ENCODE results near the gene KLHL3. TPM values are rescaled to one million over a fixed set of nuclear protein-coding genes. Genes with fewer than 3 reads are reported as not detected.
"Not testable (repeated sequence)": the region's sequence is repeated elsewhere in the genome, so short reads cannot be mapped to it uniquely, and the experiment has no call there.

The KLHL3 gene
- total RNA-seq, 1 donor from 2014 or later, result 2.3 TPM

GRCh38 chr5:137647401-137647800 lies 88.5 kb downstream of the KLHL3 start:
- intact Hi-C loops (cut with micrococcal nuclease), result no loop called here
- H3K9me3 Mint-ChIP-seq, result no peaks in the 10 kb centered on the region
- no peak overlapping the region for H3K4me3 Mint-ChIP-seq (ENCODE audit: low read depth)
- no peaks in the 10 kb centered on the region for H3K27me3 Mint-ChIP-seq (ENCODE audit: low read depth)
- no peaks in the 10 kb centered on the region for H3K36me3 Mint-ChIP-seq (ENCODE audit: low read depth)
- H3K27ac Mint-ChIP-seq, result no peak overlapping the region
- H3K4me1 Mint-ChIP-seq (ENCODE audit: low read depth), result no peaks in the 10 kb centered on the region
- DNase-seq (ENCODE audit: low spot score), result no peak

DNA sequence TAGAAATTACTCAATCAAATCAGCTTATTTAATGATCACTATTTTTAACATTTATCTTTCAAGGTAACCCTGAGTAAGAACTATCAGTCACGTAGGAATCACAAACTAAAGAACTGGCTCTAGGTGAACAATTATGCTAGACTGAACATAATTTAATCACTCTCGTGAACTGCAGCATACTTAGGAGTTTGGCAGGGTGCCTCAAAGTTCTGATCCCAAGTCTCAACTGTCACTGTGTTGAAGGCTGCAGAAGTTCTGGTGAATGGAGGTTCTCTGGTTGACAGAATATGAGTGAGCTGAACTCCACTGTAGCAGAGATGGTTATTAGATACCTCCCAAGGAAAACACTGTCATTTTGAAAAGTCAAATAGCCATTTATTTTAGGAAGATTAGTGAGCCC lies 89.1 kb downstream of the KLHL3 start:
- H3K4me1 Mint-ChIP-seq (ENCODE audit: low read depth), result no peaks in the 10 kb centered on the region
- intact Hi-C loops (cut with micrococcal nuclease), result no loop called here
- no peak overlapping the region for H3K4me3 Mint-ChIP-seq (ENCODE audit: low read depth)
- no peak overlapping the region for H3K27ac Mint-ChIP-seq
- H3K9me3 Mint-ChIP-seq, result no peaks in the 10 kb centered on the region
- no peaks in the 10 kb centered on the region for H3K36me3 Mint-ChIP-seq (ENCODE audit: low read depth)
- DNase-seq (ENCODE audit: low spot score), result no peak
- no peaks in the 10 kb centered on the region for H3K27me3 Mint-ChIP-seq (ENCODE audit: low read depth)

GRCh38 chr5:137643081-137643480 lies 92.8 kb downstream of the KLHL3 start:
- H3K4me1 Mint-ChIP-seq (ENCODE audit: low read depth); H3K27ac Mint-ChIP-seq; H3K4me3 Mint-ChIP-seq (ENCODE audit: low read depth); intact Hi-C loops (cut with micrococcal nuclease); DNase-seq (ENCODE audit: low spot score); H3K9me3 Mint-ChIP-seq; H3K36me3 Mint-ChIP-seq (ENCODE audit: low read depth); H3K27me3 Mint-ChIP-seq (ENCODE audit: low read depth): not testable (repeated sequence)

- Mint-ChIP-seq H3K27ac (no peak overlapping the region), H3K9me3 (no peaks in the 10 kb centered on the region), H3K27me3 (ENCODE audit: low read depth) (no peaks in the 10 kb centered on the region), H3K4me1 (ENCODE audit: low read depth) (no peaks in the 10 kb centered on the region), H3K4me3 (ENCODE audit: low read depth) (no peak overlapping the region), H3K36me3 (ENCODE audit: low read depth) (no peaks in the 10 kb centered on the region)
- intact Hi-C loops (cut with micrococcal nuclease), result no loop called here
- DNase-seq (ENCODE audit: low spot score), result no peak
Observed at GRCh38 chr5:137642091-137642490, 93.8 kb downstream of the KLHL3 start.

DNA sequence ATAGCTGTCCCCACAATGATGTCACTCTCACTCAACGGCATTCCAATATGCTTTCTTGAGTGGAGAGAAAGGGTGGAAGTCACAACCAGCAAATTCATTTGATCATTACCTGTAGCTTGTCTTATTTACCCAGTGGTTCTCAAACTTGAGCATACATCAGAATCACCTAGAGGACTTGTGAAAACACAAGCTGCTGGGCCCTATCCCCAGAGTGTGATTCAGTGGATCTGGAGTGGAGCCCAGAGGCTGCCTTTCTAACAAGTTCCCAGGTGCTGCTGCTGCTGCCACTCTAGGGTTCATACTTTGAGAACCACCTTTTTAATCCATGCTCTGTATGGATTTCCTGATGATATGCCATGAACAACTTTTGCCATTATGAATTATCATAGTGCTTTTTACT lies 94.7 kb downstream of the KLHL3 start:
- no peak for DNase-seq (ENCODE audit: low spot score)
- Mint-ChIP-seq H3K36me3 (ENCODE audit: low read depth) (no peaks in the 10 kb centered on the region), H3K27me3 (ENCODE audit: low read depth) (no peaks in the 10 kb centered on the region), H3K27ac (no peak overlapping the region), H3K4me3 (ENCODE audit: low read depth) (no peak overlapping the region), H3K9me3 (no peaks in the 10 kb centered on the region), H3K4me1 (ENCODE audit: low read depth) (no peaks in the 10 kb centered on the region)
- intact Hi-C loops (cut with micrococcal nuclease), result no loop called here

GRCh38 chr5:137639645-137640044 lies 96.2 kb downstream of the KLHL3 start:
- Mint-ChIP-seq H3K27me3 (ENCODE audit: low read depth) (no peaks in the 10 kb centered on the region), H3K36me3 (ENCODE audit: low read depth) (no peaks in the 10 kb centered on the region), H3K9me3 (no peaks in the 10 kb centered on the region), H3K27ac (no peak overlapping the region), H3K4me1 (ENCODE audit: low read depth) (no peaks in the 10 kb centered on the region), H3K4me3 (ENCODE audit: low read depth) (no peak overlapping the region)
- DNase-seq (ENCODE audit: low spot score), result no peak
- intact Hi-C loops (cut with micrococcal nuclease), result no loop called here

- no peaks in the 10 kb centered on the region for H3K27me3 Mint-ChIP-seq (ENCODE audit: low read depth)
- no peaks in the 10 kb centered on the region for H3K4me1 Mint-ChIP-seq (ENCODE audit: low read depth)
- no peak for DNase-seq (ENCODE audit: low spot score)
- H3K36me3 Mint-ChIP-seq (ENCODE audit: low read depth), result no peaks in the 10 kb centered on the region
- intact Hi-C loops (cut with micrococcal nuclease), result no loop called here
- H3K4me3 Mint-ChIP-seq (ENCODE audit: low read depth), result no peak overlapping the region
- H3K27ac Mint-ChIP-seq, result no peak overlapping the region
- H3K9me3 Mint-ChIP-seq, result no peaks in the 10 kb centered on the region
Observed at GRCh38 chr5:137638841-137639240, 97.0 kb downstream of the KLHL3 start.

GRCh38 chr5:137636830-137637714 lies 98.8 kb downstream of the KLHL3 start:
- Mint-ChIP-seq H3K4me1 (ENCODE audit: low read depth) (no peaks in the 10 kb centered on the region), H3K27ac (no peak overlapping the region), H3K27me3 (ENCODE audit: low read depth) (no peaks in the 10 kb centered on the region), H3K9me3 (no peaks in the 10 kb centered on the region), H3K36me3 (ENCODE audit: low read depth) (no peaks in the 10 kb centered on the region), H3K4me3 (ENCODE audit: low read depth) (no peak overlapping the region)
- intact Hi-C loops (cut with micrococcal nuclease), result no loop called here
- DNase-seq (ENCODE audit: low spot score), result no peak

GRCh38 chr5:137636099-137636498 lies 99.8 kb downstream of the KLHL3 start:
- Mint-ChIP-seq H3K4me3 (ENCODE audit: low read depth) (no peak overlapping the region), H3K27ac (no peak overlapping the region), H3K9me3 (no peaks in the 10 kb centered on the region), H3K27me3 (ENCODE audit: low read depth) (no peaks in the 10 kb centered on the region), H3K4me1 (ENCODE audit: low read depth) (no peaks in the 10 kb centered on the region), H3K36me3 (ENCODE audit: low read depth) (no peaks in the 10 kb centered on the region)
- intact Hi-C loops (cut with micrococcal nuclease), result no loop called here
- no peak for DNase-seq (ENCODE audit: low spot score)

GRCh38 chr5:137635521-137635921 lies 100.4 kb downstream of the KLHL3 start:
- Mint-ChIP-seq H3K4me1 (ENCODE audit: low read depth) (no peaks in the 10 kb centered on the region), H3K9me3 (no peaks in the 10 kb centered on the region), H3K4me3 (ENCODE audit: low read depth) (no peak overlapping the region), H3K27ac (no peak overlapping the region), H3K27me3 (ENCODE audit: low read depth) (no peaks in the 10 kb centered on the region), H3K36me3 (ENCODE audit: low read depth) (no peaks in the 10 kb centered on the region)
- intact Hi-C loops (cut with micrococcal nuclease), result no loop called here
- DNase-seq (ENCODE audit: low spot score), result no peak

- no peaks in the 10 kb centered on the region for H3K36me3 Mint-ChIP-seq (ENCODE audit: low read depth)
- no peaks in the 10 kb centered on the region for H3K4me1 Mint-ChIP-seq (ENCODE audit: low read depth)
- no peak overlapping the region for H3K4me3 Mint-ChIP-seq (ENCODE audit: low read depth)
- no peak for DNase-seq (ENCODE audit: low spot score)
- no peak overlapping the region for H3K27ac Mint-ChIP-seq
- intact Hi-C loops (cut with micrococcal nuclease), result no loop called here
- H3K27me3 Mint-ChIP-seq (ENCODE audit: low read depth), result no peaks in the 10 kb centered on the region
- H3K9me3 Mint-ChIP-seq, result no peaks in the 10 kb centered on the region
Observed at GRCh38 chr5:137633896-137634295, 102.0 kb downstream of the KLHL3 start.

DNA sequence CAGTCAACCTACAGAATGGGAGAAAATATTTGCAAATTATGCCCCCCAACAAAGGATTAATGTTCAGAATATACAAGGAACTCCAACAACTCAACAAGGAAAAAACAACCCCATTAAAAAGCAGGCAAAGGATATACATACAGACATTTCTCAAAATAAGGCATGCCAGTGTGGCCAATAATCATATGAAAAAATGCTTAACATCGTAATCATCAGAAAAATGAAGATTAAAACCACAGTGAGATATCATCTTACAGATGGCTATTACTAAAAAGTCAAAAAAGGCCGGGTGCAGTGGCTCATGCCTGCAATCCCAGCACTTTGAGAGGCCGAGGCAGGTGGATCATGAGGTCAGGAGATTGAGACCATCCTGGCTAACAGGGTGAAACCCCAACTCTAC lies 103.2 kb downstream of the KLHL3 start:
- H3K4me1 Mint-ChIP-seq (ENCODE audit: low read depth), result no peaks in the 10 kb centered on the region
- H3K9me3 Mint-ChIP-seq, result no peaks in the 10 kb centered on the region
- no peaks in the 10 kb centered on the region for H3K27me3 Mint-ChIP-seq (ENCODE audit: low read depth)
- H3K4me3 Mint-ChIP-seq (ENCODE audit: low read depth), result no peak overlapping the region
- H3K36me3 Mint-ChIP-seq (ENCODE audit: low read depth), result no peaks in the 10 kb centered on the region
- H3K27ac Mint-ChIP-seq, result no peak overlapping the region
- intact Hi-C loops (cut with micrococcal nuclease), result no loop called here
- no peak for DNase-seq (ENCODE audit: low spot score)

DNA sequence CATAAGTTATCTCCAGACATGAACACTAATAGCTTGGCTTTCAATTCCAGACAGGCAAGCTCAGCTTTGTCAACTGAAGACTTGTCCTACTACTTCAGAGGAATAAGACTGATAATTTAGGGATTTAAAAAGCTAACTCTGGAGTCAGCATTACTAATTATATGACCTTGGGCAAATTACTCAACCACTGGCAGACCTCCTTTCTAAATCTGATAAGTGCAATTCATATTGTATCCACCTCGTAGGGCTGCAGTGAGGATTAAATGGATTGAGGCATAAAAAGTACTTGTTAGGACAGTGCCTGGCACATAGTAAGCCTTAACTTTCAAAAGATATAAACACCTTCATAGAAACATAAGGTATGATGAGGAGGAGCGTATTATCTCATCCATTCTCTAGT lies 104.4 kb downstream of the KLHL3 start:
- H3K4me1 Mint-ChIP-seq (ENCODE audit: low read depth), result no peaks in the 10 kb centered on the region
- H3K27me3 Mint-ChIP-seq (ENCODE audit: low read depth), result no peaks in the 10 kb centered on the region
- no peak overlapping the region for H3K4me3 Mint-ChIP-seq (ENCODE audit: low read depth)
- no peaks in the 10 kb centered on the region for H3K9me3 Mint-ChIP-seq
- intact Hi-C loops (cut with micrococcal nuclease), result no loop called here
- H3K36me3 Mint-ChIP-seq (ENCODE audit: low read depth), result no peaks in the 10 kb centered on the region
- DNase-seq (ENCODE audit: low spot score), result no peak
- no peak overlapping the region for H3K27ac Mint-ChIP-seq

DNA sequence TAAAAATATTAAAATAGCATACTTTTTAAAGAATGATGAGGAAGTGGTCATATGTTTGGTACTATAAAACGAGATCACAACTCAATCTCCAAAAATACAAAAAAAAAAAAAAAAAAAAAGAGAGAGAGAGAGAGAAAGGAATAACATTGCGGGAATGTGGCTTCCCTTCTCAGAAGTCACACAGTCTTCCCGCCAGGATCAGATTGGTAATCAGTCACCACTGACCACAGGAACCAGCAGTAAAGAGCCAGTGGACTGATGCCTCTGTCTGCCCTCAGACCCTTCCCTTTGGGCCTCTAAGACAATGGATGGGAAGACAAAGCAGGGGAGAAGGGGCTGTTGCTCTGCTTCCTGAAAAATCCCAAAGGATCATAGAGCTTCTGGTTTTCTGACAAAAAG lies 104.9 kb downstream of the KLHL3 start:
- intact Hi-C loops (cut with micrococcal nuclease), result no loop called here
- H3K27ac Mint-ChIP-seq, result no peak overlapping the region

More for the DNA sequence above, 104.9 kb downstream of the KLHL3 start:
- Mint-ChIP-seq H3K36me3 (ENCODE audit: low read depth) (no peaks in the 10 kb centered on the region), H3K27me3 (ENCODE audit: low read depth) (no peaks in the 10 kb centered on the region), H3K4me1 (ENCODE audit: low read depth) (no peaks in the 10 kb centered on the region), H3K9me3 (no peaks in the 10 kb centered on the region), H3K4me3 (ENCODE audit: low read depth) (no peak overlapping the region)
- no peak for DNase-seq (ENCODE audit: low spot score)
